OCI-LY3 (cell line): ENCODE results near the gene TGFBR1.

Experiments used
- CTCF ChIP-seq: fragments of 200-600, 300-600 bp; sonication (generic); IDR thresholded peaks from 2 replicates; pipeline ENCODE4 v1.5.1; 2014; ENCODE audit warnings: antibody characterized with exemption, low read length, low read depth
- EZH2phosphoT487 ChIP-seq: fragments of 200-600 bp; shearing (Covaris generic); IDR thresholded peaks from 2 replicates; pipeline ENCODE4 v1.6.1; 2018; ENCODE audit warnings: antibody characterized with exemption, mixed run types, low read depth

GRCh38 chr9:99105152-99106043 lies 485 bp downstream of the TGFBR1 start:
- no peak for TF ChIP-seq CTCF
- TF ChIP-seq EZH2phosphoT487 = no peak
